Liver (tissue), 9 donors: ENCODE data around the gene GAN. TPM values are rescaled to one million over a fixed set of nuclear protein-coding genes. Genes with fewer than 3 reads are reported as not detected.
"Not testable (repeated sequence)": the region's sequence is repeated elsewhere in the genome, so short reads cannot be mapped to it uniquely, and the experiment has no call there.

Experiments
- DNase-seq: peaks from one replicate; pipeline ENCODE4 v3.0.0-alpha.2; 2017; ENCODE audit warnings: low spot score
- H3K27ac ChIP-seq, 2 donors: one replicate each; pipeline ENCODE4 v1.7.0; 2013; ENCODE audit warnings: inconsistent platforms in 2 of 2, low read length in 2 of 2, control low read depth in 1 of 2, low read depth in 1 of 2, mild to moderate bottlenecking in 1 of 2
- H3K27me3 ChIP-seq, 4 donors: one replicate each; pipeline versions ENCODE4 v1.6.1 to v1.7.0; 2013; ENCODE audit warnings: low read length in 3 of 4, inconsistent platforms in 1 of 4, mild to moderate bottlenecking in 1 of 4, moderate library complexity in 1 of 4; ENCODE audit not compliant: control insufficient read depth in 4 of 4, insufficient read depth in 4 of 4
- H3K36me3 ChIP-seq, 4 donors: one replicate each; pipeline versions ENCODE4 v1.6.1 to v1.7.0; 2013; ENCODE audit warnings: low read length in 3 of 4, mild to moderate bottlenecking in 3 of 4, low read depth in 1 of 4, moderate library complexity in 1 of 4; ENCODE audit not compliant: control insufficient read depth in 4 of 4, insufficient read depth in 3 of 4
- H3K4me1 ChIP-seq, 4 donors: one replicate each; pipeline versions ENCODE4 v1.6.1 to v1.7.0; 2013; ENCODE audit warnings: low read length in 3 of 4, mild to moderate bottlenecking in 3 of 4, moderate library complexity in 1 of 4; ENCODE audit not compliant: control insufficient read depth in 4 of 4, insufficient read depth in 4 of 4
- H3K4me3 ChIP-seq, 3 donors: one replicate each; pipeline versions ENCODE4 v1.6.1 to v1.7.0; 2013; ENCODE audit warnings: low read length in 3 of 3, control low read depth in 1 of 3, low read depth in 1 of 3, mild to moderate bottlenecking in 1 of 3
- H3K9ac ChIP-seq, 2 donors: one replicate each; pipeline ENCODE4 v1.7.0; 2013; ENCODE audit warnings: low read length in 2 of 2, mild to moderate bottlenecking in 2 of 2, moderate library complexity in 2 of 2, control low read depth in 1 of 2, low read depth in 1 of 2
- H3K9me3 ChIP-seq, 4 donors: one replicate each; pipeline versions ENCODE4 v1.6.1 to v1.7.0; 2013; ENCODE audit warnings: low read length in 3 of 4; ENCODE audit not compliant: control insufficient read depth in 4 of 4
- EGR1 ChIP-seq, 2 donors: IDR thresholded peaks; 2 replicates each; pipeline ENCODE4 v1.6.1; 2016 to 2018; ENCODE audit warnings: antibody characterized with exemption in 2 of 2, low read depth in 2 of 2
- FOXA1 ChIP-seq: IDR thresholded peaks from 2 replicates; pipeline ENCODE4 v1.6.1; 2016; ENCODE audit warnings: antibody characterized with exemption
- FOXA2 ChIP-seq: IDR thresholded peaks from 2 replicates; pipeline ENCODE4 v1.6.1; 2016; ENCODE audit warnings: antibody characterized with exemption
- GABPA ChIP-seq, 2 donors: IDR thresholded peaks in 1 of 2; conservative IDR thresholded peaks in 1 of 2; 2 replicates each; pipeline ENCODE4 v1.6.1; 2016; ENCODE audit warnings: antibody characterized with exemption in 2 of 2, mild to moderate bottlenecking in 1 of 2, moderate library complexity in 1 of 2
- HNF4A ChIP-seq, 2 donors: conservative IDR thresholded peaks; 2 replicates each; pipeline ENCODE4 v1.6.1; 2016; ENCODE audit warnings: antibody characterized with exemption in 2 of 2, mild to moderate bottlenecking in 2 of 2
- HNF4G ChIP-seq: IDR thresholded peaks from 2 replicates; pipeline ENCODE4 v1.6.1; 2016; ENCODE audit warnings: antibody characterized with exemption
- JUND ChIP-seq, 2 donors: IDR thresholded peaks; 2 replicates each; pipeline ENCODE4 v1.6.1; 2016; ENCODE audit warnings: antibody characterized with exemption in 2 of 2
- NR2F2 ChIP-seq: IDR thresholded peaks from 2 replicates; pipeline ENCODE4 v1.6.1; 2016; ENCODE audit warnings: antibody characterized with exemption
- RAD21 ChIP-seq, 2 donors: IDR thresholded peaks; 2 replicates each; pipeline ENCODE4 v1.6.1; 2016; ENCODE audit warnings: antibody characterized with exemption in 2 of 2, mild to moderate bottlenecking in 2 of 2
- RXRA ChIP-seq, 2 donors: IDR thresholded peaks; 2 replicates each; pipeline ENCODE4 v1.6.1; 2017 to 2018; ENCODE audit warnings: antibody characterized with exemption in 2 of 2, mild to moderate bottlenecking in 1 of 2
- SP1 ChIP-seq: IDR thresholded peaks from 2 replicates; pipeline ENCODE4 v1.6.1; 2018; ENCODE audit warnings: antibody characterized with exemption, mild to moderate bottlenecking
- TAF1 ChIP-seq: conservative IDR thresholded peaks from 2 replicates; pipeline ENCODE4 v1.6.1; 2016; ENCODE audit warnings: antibody characterized with exemption, mild to moderate bottlenecking
- YY1 ChIP-seq: IDR thresholded peaks from 2 replicates; pipeline ENCODE4 v1.6.1; 2016; ENCODE audit warnings: antibody characterized with exemption, mild to moderate bottlenecking
- WGBS: extraction: QIAGEN DNeasy Blood & Tissue Kit; methylation state at CpG from one replicate; pipeline ENCODE4 v1.1.7; 2013; 5-methylcytosine and 5-hydroxymethylcytosine counted together
- polyA plus RNA-seq, 2 donors: library from polyadenylated mRNA; stranded (reverse) in 1 of 2; unstranded in 1 of 2; fragments of 200-250 nt in 1 of 2; fragments of >200 nt in 1 of 2; fragmentation: Nextera tagmentation in 1 of 2; extraction: Ambion mirVana in 1 of 2; gene quantifications; one replicate each; pipeline versions ENCODE4 v1.2.1 to v1.2.3, GENCODE V29; 2013 to 2015
- total RNA-seq, 2 donors: library from RNA; depleted of rRNA; stranded (reverse); fragments of >200 nt; gene quantifications; one replicate each; pipeline ENCODE4 v1.2.3, GENCODE V29; 2014
- TF ChIP-seq, protein P1 (sequence below): IDR thresholded peaks from 2 replicates; pipeline ENCODE4 v1.6.1; 2016; ENCODE audit warnings: antibody characterized with exemption
- TF ChIP-seq, protein P2 (sequence below): IDR thresholded peaks from 2 replicates; pipeline ENCODE4 v1.6.1; 2016; ENCODE audit warnings: antibody characterized with exemption
- TF ChIP-seq, protein P3 (sequence below): IDR thresholded peaks from 2 replicates; pipeline ENCODE4 v1.6.1; 2016; ENCODE audit warnings: antibody characterized with exemption
- TF ChIP-seq, protein P4 (sequence below): fragments of 150-350 bp; IDR thresholded peaks from 2 replicates; pipeline ENCODE4 v1.5.1; 2017; ENCODE audit warnings: improper control_type of control experiment, low read depth, low read length; ENCODE audit not compliant: missing input control
- TF ChIP-seq, protein P5 (sequence below): IDR thresholded peaks from 2 replicates; pipeline ENCODE4 v1.6.1; 2016; ENCODE audit warnings: antibody characterized with exemption, mild to moderate bottlenecking
- donor health status: healthy.
- donor health status: healthy.
- donor health status: healthy.
- donor health status: healthy.
- donor health status: healthy.

GAN gene
- total and polyA plus RNA-seq, 4 donors, result 0.33 to 5.5 (median 1.5) TPM

DNA sequence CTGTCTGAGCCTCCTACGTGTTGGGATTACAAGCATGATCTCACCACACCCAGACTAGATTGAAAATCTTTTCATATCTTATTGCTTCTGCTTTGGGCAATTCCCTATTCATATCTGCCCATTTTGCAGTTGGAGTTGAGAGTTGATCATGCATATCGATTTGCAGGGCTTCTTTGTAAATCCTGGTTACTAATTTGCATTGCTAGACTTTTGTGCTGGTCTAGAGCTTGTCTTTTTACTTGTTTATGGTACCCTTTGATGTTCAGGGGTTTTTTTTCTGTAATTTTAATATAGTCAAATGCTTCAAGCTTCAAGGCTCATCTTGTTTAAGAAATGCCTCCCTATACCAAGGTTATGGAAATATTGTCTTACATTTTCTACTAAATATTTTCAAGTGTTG lies 106.4 kb downstream of the GAN start:
- H3K9ac ChIP-seq, result no peak overlapping the region
- no peaks in the 10 kb centered on the region for H3K9me3 ChIP-seq
- H3K4me3 ChIP-seq, result no peak overlapping the region
- H3K27ac ChIP-seq, result no peak overlapping the region
- H3K4me1 ChIP-seq, result no peaks in the 10 kb centered on the region
- H3K36me3 ChIP-seq, result no peaks in the 10 kb centered on the region
- TF ChIP-seq HNF4A (conservative IDR thresholded peaks at IDR 0.05), result no peak
- no peak for TF ChIP-seq JUND (IDR thresholded peaks at IDR 0.05)
- TF ChIP-seq RAD21 (IDR thresholded peaks at IDR 0.05), result no peak
- 92% methylated on average over 2 of the region's 2 CpGs for WGBS
- no peaks in the 10 kb centered on the region for H3K27me3 ChIP-seq
- no peak for DNase-seq

DNA sequence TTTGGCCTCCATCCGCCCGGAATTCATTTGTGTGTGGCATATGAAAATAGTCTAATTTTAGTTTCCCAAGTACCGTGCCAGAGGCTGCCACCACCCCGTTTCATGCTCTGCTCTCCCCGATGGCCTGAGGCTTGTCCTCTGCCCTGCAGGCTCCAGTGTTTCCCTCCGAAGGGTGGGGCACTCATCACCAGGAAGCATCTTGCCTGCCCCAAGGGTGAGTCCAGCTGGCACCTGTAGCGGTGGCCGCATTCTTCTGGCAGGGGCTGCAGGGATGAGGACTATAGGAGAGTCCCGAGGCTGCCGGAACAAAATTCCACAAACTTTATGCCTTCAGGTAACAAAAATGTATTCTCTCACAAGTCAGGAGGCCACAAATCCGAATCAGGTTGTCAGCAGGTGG lies 106.8 kb downstream of the GAN start:
- Histone ChIP-seq H3K9me3 (no peaks in the 10 kb centered on the region), H3K27me3 (no peaks in the 10 kb centered on the region), H3K4me3 (no peak overlapping the region), H3K27ac (no peak overlapping the region), H3K4me1 (no peaks in the 10 kb centered on the region), H3K36me3 (no peaks in the 10 kb centered on the region), H3K9ac (no peak overlapping the region)
- WGBS, result 93% methylated on average over 11 of the region's 11 CpGs
- DNase-seq, result no peak
- TF ChIP-seq HNF4A (conservative IDR thresholded peaks at IDR 0.05), result no peak
- no peak for TF ChIP-seq GABPA (IDR thresholded peaks at IDR 0.05 in 1 of 2, conservative IDR thresholded peaks at IDR 0.05 in 1 of 2)
- TF ChIP-seq NR2F2, result no peak
- TF ChIP-seq, protein P1, sequence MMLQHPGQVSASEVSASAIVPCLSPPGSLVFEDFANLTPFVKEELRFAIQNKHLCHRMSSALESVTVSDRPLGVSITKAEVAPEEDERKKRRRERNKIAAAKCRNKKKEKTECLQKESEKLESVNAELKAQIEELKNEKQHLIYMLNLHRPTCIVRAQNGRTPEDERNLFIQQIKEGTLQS, result no peak
- TF ChIP-seq EGR1 (IDR thresholded peaks at IDR 0.05; ENCODE audit: low read depth in 2 of 2), result no peak
- TF ChIP-seq RAD21 (IDR thresholded peaks at IDR 0.05), result no peak
- TF ChIP-seq FOXA1, result no peak
- no peak for TF ChIP-seq SP1
- no peak for TF ChIP-seq TAF1
- no peak for TF ChIP-seq FOXA2
- TF ChIP-seq YY1, result no peak
- TF ChIP-seq, protein P2, sequence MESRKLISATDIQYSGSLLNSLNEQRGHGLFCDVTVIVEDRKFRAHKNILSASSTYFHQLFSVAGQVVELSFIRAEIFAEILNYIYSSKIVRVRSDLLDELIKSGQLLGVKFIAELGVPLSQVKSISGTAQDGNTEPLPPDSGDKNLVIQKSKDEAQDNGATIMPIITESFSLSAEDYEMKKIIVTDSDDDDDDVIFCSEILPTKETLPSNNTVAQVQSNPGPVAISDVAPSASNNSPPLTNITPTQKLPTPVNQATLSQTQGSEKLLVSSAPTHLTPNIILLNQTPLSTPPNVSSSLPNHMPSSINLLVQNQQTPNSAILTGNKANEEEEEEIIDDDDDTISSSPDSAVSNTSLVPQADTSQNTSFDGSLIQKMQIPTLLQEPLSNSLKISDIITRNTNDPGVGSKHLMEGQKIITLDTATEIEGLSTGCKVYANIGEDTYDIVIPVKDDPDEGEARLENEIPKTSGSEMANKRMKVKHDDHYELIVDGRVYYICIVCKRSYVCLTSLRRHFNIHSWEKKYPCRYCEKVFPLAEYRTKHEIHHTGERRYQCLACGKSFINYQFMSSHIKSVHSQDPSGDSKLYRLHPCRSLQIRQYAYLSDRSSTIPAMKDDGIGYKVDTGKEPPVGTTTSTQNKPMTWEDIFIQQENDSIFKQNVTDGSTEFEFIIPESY, result no peak
- TF ChIP-seq, protein P3, sequence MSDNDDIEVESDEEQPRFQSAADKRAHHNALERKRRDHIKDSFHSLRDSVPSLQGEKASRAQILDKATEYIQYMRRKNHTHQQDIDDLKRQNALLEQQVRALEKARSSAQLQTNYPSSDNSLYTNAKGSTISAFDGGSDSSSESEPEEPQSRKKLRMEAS, result no peak
- TF ChIP-seq, protein P4, sequence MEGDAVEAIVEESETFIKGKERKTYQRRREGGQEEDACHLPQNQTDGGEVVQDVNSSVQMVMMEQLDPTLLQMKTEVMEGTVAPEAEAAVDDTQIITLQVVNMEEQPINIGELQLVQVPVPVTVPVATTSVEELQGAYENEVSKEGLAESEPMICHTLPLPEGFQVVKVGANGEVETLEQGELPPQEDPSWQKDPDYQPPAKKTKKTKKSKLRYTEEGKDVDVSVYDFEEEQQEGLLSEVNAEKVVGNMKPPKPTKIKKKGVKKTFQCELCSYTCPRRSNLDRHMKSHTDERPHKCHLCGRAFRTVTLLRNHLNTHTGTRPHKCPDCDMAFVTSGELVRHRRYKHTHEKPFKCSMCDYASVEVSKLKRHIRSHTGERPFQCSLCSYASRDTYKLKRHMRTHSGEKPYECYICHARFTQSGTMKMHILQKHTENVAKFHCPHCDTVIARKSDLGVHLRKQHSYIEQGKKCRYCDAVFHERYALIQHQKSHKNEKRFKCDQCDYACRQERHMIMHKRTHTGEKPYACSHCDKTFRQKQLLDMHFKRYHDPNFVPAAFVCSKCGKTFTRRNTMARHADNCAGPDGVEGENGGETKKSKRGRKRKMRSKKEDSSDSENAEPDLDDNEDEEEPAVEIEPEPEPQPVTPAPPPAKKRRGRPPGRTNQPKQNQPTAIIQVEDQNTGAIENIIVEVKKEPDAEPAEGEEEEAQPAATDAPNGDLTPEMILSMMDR, result no peak
- TF ChIP-seq, protein P5, sequence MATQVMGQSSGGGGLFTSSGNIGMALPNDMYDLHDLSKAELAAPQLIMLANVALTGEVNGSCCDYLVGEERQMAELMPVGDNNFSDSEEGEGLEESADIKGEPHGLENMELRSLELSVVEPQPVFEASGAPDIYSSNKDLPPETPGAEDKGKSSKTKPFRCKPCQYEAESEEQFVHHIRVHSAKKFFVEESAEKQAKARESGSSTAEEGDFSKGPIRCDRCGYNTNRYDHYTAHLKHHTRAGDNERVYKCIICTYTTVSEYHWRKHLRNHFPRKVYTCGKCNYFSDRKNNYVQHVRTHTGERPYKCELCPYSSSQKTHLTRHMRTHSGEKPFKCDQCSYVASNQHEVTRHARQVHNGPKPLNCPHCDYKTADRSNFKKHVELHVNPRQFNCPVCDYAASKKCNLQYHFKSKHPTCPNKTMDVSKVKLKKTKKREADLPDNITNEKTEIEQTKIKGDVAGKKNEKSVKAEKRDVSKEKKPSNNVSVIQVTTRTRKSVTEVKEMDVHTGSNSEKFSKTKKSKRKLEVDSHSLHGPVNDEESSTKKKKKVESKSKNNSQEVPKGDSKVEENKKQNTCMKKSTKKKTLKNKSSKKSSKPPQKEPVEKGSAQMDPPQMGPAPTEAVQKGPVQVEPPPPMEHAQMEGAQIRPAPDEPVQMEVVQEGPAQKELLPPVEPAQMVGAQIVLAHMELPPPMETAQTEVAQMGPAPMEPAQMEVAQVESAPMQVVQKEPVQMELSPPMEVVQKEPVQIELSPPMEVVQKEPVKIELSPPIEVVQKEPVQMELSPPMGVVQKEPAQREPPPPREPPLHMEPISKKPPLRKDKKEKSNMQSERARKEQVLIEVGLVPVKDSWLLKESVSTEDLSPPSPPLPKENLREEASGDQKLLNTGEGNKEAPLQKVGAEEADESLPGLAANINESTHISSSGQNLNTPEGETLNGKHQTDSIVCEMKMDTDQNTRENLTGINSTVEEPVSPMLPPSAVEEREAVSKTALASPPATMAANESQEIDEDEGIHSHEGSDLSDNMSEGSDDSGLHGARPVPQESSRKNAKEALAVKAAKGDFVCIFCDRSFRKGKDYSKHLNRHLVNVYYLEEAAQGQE, result no peak
- TF ChIP-seq HNF4G, result no peak
- no peak for TF ChIP-seq JUND (IDR thresholded peaks at IDR 0.05)
- no peak for TF ChIP-seq RXRA (IDR thresholded peaks at IDR 0.05)

DNA sequence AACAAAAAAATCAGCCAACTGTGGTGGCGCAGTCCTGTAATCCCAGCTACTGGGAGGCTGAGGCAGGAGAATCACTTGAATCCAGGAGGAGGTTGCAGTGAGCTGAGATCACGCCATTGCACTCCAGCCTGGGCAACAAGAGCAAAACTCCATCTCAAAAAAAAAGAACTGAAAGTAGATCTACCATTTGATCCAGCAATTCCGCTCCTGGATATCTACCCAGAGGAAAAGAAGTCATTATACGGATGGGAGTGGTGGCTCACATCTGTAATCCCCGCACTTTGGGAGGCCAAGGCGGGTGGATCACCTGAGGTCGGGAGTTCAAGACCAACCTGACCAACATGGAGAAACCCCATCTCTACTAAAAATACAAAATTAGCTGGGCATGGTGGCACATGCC lies 107.4 kb downstream of the GAN start:
- not testable (repeated sequence) for H3K27me3 ChIP-seq, H3K27ac ChIP-seq, H3K4me3 ChIP-seq, H3K36me3 ChIP-seq, H3K4me1 ChIP-seq, H3K9me3 ChIP-seq, DNase-seq, H3K9ac ChIP-seq
- 97% methylated on average over 7 of the region's 7 CpGs for WGBS
